Stimulated activated CD8-positive, alpha-beta memory T cell treated with anti-CD3 and anti-CD28 coated beads, Interleukin-2, amount 100 ng/mL, for 48 hours (primary cell): ENCODE results near the gene GSTA3.
"Not testable (repeated sequence)": the region's sequence is repeated elsewhere in the genome, so short reads cannot be mapped to it uniquely, and the experiment has no call there.

Experiments
- DNase-seq, 2 donors: peaks; one replicate each; pipeline ENCODE4 v3.0.0-alpha.2; 2020; ENCODE audit warnings: low read depth in 2 of 2

GSTA3 gene

DNA sequence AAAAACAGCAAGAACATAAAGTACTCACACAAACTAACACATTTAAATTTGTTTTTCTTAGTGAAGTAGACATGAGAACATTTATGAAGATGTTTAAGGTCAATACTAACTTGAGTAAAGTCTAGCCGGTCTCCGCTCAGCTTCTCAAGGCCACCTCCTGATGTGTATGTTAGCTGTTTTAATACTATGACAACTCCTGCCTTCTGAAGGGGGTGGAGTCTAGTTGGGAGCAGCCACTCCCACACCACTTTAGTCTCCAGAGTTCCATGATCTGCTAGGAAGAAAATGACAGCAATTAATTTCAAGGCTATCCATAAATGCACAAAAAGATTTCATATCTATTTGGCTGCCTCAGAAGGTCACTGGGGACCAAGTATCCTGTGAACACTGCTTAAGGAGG lies at the start of gene GSTA3:
GSTA3 (minus strand) TSS at position 168 of the 400 bp plus-strand sequence. CDS start 3,864 bp downstream, outside the sequence.
- DNase-seq, result no peak

- no peak for DNase-seq
These were observed 49.2 kb upstream of the GSTA3 start for GRCh38 chr6:52958546-52959255.

- DNase-seq, result no peak
These were observed 46.4 kb upstream of the GSTA3 start for GRCh38 chr6:52955871-52956270.

- no peak for DNase-seq
These were observed 44.7 kb upstream of the GSTA3 start for GRCh38 chr6:52953911-52954839.

DNA sequence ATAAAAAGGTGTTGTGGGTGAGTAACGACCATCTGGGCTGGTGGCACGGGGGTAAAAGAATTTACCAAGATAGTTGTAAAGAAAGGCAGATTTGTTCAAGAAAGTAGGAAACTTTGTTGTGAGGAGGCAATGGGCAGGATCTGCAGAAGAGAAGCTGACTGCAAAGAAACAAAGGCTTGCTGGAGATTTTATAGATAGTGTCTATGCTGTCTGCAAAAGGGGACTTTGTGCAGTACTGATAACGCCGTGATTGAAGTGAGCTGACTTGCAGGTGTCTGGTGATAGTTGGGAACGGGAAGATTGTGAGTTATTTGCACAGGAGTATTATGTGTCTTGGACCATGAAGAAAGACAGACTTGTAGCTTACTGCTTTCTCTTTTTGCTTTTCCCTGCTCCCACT lies 36.8 kb upstream of the GSTA3 start:
- DNase-seq, result no peak

- DNase-seq, result not testable (repeated sequence)
These were observed 33.3 kb upstream of the GSTA3 start for GRCh38 chr6:52942821-52943220.

DNA sequence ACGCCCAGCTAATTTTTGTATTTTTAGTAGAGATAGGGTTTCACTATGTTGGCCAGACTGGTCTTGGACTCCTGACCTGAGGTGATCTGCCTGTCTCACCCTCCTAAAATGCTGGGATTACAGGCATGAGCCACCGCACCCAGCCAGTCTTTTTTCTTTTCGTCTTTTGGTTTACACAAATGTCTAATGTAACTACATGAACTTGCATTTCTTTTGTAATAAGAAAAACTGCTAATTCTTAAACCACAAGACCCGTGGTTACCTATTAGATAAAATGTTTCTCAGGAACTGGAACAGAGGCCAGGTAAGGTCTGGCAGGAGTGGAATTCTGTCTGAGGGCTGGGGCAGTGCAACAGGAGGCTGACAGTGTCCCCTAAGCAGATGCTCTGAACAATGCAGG lies 32.7 kb upstream of the GSTA3 start:
- no peak for DNase-seq

DNA sequence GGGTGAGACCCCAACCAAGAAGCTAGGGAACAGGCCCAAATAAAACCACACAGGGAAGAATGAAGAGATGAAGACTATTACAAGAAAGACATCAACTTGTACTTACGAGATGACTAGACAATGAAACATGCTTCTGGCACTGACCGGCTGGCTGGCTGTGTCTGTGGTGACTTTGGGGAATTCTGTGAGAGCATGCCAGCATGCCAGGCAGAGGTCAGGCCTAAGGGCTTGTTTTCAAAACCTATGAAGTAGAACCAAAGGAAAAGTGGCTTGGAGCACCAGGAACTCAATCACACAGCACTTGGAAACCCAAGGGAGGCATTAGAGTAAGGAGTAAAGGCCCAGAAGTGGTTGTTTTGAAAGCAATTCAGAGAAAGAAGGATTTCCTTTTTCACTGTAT lies 28.4 kb upstream of the GSTA3 start:
- DNase-seq, result no peak

DNA sequence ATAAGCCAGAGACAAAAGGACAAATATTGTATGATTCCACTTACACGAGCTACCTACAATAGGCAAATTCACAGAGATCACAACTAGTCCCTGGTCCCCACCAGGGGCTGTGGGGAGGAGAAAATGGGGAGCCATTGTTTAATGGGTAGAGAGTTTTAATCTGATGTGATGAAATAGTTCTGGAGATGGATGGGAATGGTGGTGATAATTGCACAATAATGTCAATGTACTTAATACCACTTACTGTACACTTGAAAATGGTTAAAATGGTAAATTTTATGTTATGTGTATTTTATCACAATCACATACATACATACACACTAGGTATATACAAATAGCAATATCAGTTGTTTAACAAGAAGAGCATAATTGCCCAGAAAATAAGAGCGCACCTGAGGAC lies 24.3 kb upstream of the GSTA3 start:
- DNase-seq, result no peak

DNA sequence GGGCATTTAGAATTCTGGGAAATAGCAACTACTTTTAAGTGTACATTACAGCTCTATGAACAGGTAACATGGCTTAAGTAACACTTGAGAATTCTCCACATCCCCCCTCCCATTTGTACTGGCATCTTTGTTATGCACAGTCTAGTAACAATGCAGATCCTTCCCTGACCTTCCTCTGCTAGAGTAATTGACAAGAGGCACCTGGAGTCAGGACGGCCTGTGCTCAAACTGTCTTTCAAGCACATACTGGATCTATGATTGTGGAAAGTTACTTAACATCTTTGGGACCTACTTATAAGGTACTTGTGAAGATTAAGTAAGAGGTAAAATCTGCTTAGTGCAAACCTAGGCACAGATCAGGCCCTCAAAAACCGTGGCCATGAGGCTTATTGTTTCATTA lies 21.9 kb upstream of the GSTA3 start:
- no peak for DNase-seq

GRCh38 chr6:52929321-52930164 lies 20.0 kb upstream of the GSTA3 start:
- no peak for DNase-seq

DNA sequence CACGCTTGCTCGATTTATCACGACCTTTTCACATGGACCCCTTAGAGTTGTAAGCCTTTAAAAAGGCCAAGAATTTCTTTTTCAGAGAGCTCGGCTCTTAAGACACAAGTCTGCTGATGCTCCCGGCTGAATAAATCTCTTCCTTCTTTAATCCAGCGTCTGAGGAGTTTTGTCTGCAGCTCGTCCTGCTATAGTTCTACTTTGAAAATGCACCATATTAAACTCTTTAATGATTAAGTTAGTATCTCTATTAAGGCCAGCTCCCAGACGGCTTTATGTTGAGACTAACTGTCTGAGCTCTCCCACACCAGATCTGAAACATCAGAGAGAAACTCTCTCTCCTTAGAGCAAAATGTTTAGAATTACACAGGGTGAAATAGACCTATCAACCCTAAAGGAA lies 18.0 kb upstream of the GSTA3 start:
- no peak for DNase-seq

DNA sequence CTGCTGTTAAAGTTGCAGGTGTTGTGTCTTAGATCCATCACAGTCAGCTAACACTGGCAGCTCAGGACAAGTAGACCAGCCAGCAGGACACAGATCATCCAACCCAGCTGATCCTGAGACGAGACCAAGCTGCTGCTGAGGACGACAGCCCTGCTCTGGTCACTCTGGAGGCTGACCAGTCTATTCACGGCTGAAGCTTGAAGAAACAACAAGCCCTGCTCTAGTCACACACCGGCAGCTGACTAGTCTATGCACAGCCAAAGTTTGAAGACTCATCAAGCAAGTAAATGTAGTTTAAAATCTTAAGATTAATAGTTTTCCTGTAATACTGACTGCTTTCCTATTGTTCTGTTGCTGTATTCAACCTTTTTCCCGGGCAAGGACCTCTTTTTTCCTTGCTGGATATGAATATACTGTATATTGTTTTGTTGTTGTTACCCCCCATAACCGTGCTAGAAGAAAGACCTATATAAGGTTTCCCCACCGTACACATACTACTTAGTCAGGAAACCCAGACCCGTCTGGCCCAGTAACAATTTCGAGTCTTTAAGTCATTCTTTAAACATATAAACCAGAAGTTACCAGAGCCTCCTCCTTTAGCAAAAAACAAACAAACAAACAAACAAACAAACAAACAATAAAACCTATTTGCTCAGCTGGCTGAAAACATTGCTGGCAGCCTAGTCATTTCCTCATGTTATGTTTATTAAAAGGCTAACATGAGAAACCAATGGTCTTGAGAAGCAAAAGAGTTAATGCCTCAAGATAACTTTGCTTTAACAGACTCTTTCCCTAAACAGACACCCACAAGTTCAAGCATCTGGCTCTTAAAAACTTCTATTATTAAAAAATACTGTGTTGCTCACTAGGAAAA lies 16.7 kb upstream of the GSTA3 start:
- DNase-seq, result no peak

- no peak for DNase-seq
These were observed 15.5 kb upstream of the GSTA3 start for GRCh38 chr6:52925042-52925441.

DNA sequence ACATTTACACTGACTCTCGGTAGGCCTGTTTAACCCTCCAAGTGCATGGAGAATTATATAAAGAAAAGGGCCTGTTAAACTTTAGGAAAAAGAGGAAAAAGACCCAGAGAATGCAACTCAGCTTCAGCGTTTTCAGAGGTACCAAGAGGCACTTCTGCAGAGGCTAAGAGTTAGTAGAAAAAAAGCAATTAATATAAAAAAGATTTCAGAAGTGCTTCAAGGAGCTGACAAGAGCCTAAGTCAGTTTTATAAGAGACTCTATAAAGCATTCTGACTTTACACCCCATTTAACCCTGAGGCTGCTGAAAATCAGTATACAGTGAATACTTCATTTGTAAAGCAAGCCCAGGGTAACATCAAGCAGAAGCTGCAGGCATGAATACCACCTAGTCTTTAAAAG lies 14.2 kb upstream of the GSTA3 start:
- DNase-seq, result not testable (repeated sequence)

GRCh38 chr6:52922161-52922560 lies 12.7 kb upstream of the GSTA3 start:
- DNase-seq, result no peak

DNA sequence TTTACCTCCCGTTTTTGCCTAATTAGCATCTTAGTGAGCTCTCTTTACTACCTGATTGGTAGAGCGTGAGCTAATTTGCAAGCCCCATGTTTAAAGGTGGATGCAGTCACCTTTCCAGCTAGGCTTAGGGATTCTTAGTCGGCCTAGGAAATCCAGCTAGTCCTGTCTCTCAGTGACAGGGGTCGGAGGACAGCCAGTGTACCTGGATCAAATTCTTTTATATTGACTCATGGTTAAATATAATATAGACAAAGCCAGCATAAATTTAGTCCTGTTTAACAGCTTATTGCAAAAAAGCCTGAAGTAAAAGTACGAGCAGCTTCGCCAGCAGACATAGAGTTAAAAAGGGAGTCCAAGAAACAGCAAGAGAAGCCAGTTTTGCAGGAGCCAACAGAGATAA lies 12.2 kb upstream of the GSTA3 start:
- DNase-seq, result no peak

- DNase-seq, result not testable (repeated sequence)
These were observed 10.0 kb upstream of the GSTA3 start for GRCh38 chr6:52919511-52919910.

- DNase-seq, result not testable (repeated sequence)
These were observed 9.3 kb upstream of the GSTA3 start for GRCh38 chr6:52918771-52919170.

- not testable (repeated sequence) for DNase-seq
These were observed 8.7 kb upstream of the GSTA3 start for GRCh38 chr6:52918027-52918686.

DNA sequence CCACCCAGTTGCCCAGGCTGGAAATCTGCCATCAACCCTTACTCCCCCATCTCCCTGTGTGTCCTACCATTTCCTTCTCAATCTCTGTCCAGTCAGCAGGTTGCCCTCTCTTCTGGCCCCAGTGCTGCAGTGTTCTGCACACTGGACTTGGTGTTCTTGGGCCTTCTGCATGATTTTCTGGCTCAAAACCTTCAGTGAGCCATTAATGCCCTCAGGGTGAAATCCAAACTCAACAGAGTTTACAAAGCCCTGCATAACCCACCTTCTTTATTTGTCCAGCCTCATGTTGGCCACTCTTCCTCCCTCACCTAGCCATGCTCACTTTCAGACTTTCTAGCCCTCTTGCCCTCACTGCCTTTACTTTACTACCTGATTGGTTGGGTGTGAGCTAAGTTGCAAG lies 5.0 kb upstream of the GSTA3 start:
- no peak for DNase-seq
